CD4-positive, alpha-beta T cell treated with Interleukin-10 for 1 hour (primary cell): Measurements from ENCODE around the gene OLFML1.
A peak's percentile ranks its signal among the peaks of the same experiment; 100 is the strongest.

Experiments used
- DNase-seq: peaks from one replicate; pipeline ENCODE4 v3.0.0-alpha.2; 2020

Gene OLFML1

DNA sequence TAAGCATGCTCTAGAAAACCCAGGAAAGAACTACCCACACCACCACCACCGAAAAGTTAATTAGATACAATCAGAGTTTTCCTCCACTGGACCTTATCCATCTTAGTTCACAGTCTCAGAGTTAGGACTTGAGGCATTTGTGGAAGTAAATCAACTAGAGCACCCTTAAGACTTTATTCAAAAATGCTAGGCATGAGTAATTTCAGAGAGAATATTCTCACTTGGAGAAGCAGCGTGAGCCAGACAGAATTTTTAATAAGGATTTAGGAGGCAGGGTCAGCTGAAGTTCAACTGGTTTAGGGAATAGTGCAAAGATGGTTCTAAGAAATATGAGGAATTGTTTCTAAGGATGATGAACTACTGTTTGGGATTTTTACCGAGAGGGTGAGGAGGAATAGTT, 1.2 kb upstream of the OLFML1 start:
- DNase-seq, result no peak

DNA sequence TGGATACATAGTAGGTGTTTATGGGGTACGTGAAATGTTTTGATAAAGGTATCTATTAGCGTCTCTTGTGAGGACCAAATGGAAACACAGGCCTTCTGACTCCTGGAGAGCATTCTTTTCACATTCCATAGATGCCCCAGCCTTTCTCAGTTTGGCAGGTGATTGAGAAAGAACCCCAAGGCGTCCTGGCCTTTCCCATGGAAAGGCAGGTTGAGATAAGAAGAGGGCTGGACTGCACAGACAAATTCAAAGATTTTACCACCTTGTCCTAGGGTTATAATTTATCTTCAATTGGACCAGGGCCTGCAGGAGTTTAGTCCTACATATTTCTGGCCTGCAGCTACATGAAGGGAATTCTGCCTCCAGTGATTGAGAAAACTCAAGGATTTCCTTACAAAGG, 661 bp upstream of the OLFML1 start:
- DNase-seq, result no peak

DNA sequence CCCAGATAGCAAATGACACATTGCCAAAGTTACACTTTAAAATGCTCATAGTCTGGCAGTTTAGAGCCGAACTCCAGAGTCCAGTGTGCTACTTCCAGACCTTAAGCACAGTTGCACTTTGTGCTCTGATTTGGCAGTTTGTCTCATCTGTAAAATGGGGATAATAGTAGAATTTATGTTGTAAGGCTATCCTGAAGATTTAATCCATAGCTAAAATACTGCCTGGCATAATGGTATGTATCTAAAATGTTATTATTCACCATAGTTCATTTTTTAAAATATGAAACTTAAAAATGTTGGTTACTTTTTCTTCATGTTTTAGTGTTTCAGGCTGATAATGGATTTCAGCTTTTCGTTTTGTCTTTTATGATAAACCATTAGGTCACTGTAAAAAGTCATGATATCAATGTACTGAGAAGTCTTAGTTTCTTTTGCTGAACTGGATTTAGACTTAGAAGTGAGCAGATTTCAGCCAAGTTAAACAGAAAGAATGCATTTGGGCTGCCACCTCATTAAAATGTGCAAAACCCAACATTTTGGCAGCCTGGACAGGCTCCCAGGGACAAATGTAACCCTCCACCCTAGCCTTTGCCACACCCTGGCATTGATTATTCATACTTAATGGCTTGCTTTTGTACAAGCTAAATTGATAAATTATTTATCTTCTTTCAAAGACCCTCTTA, 933 bp downstream of the OLFML1 start:
- DNase-seq, result no peak

DNA sequence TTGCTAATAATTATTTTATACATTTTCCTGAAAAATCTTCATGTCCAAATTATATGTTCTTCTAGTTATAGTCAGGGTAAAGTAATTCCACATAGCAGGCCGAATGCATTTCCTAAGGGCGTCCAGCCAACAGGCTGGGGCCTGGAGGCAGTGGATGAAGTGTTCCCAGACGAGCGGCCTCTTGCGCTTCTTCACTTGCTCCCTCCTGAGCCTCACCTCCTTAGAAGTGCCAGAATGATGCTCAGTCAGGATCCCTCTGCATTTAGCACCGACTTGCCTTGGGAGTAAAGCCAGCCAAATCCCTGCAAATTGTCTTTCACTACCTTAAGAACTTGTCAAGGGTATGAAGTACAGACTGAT, 1.5 kb downstream of the OLFML1 start:
- no peak for DNase-seq

DNA sequence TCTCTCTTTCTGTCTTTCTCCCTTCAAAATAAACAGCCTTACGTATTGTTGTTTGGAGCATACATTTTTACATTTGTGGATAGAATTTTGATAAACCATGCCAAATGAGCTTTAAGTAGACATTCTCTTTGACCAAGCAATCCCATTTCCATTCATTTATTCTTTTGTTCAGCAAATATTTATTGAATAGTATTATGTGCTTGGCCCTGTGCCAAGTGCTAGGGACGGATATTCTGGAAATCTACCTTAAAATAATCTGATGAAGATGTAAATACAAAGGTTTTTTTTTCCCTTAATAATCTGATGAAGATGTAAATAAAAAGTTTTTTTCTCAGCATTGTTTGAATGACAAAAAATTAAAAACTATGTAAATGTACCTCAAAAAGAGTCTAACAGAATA, 2.1 kb downstream of the OLFML1 start:
- DNase-seq, result no peak

DNA sequence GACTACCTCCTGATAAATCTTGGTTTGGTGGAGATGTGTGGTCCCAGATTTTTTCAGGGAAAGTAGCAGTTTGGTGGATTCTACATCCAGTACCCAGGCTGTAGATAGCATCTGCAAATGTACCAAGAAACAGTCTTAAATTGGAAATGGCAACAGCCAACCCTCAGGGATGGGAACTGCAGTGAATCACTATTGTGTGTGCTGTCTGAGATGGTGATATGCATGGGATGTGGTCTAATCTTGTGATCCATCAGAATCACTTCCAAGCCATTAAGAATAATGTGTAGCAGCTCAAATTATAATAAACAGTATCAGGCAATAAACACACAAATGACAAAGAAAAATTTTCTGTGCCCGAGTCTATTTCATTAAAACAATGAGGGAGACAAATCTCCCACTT, 3.4 kb downstream of the OLFML1 start:
- no peak for DNase-seq

DNA sequence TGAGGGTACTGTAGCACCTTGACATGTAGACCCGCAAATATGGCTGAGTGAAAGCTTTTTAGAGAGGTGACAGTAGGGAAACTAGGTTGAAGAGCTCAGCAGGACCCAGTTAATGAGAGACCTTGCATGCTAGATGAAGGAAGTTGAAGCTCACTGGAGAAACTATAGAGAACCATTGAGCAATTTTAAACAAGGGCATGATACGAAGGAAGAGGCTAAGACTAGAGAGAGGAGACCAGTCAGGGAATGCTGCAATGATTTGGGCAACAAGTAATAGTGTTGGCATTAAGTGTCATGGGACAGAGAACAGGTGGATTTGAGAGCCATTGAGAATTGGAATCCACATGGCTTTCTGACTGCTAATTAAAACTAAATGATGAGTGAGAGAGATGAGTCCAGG, 4.1 kb downstream of the OLFML1 start:
- no peak for DNase-seq

DNA sequence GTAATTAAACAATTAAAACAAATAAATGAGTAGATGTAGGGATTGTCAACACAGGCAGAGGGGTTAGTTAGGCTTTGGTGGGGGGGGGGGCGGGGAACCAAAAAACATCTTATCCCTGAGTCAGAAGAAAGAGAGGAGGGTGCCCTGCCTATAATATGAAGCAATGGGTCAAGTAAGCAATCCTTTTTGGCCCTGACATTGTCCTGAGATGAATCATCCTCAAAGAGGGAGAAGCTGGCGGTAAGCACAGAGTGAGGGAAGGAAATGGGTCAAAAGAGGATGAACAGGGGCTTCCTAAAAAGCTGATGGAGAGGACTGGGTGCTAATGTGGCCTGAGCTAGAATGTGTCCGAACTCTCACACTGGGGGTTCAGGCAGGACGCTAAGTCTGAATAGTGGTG, 4.7 kb downstream of the OLFML1 start:
- DNase-seq, result no peak

DNA sequence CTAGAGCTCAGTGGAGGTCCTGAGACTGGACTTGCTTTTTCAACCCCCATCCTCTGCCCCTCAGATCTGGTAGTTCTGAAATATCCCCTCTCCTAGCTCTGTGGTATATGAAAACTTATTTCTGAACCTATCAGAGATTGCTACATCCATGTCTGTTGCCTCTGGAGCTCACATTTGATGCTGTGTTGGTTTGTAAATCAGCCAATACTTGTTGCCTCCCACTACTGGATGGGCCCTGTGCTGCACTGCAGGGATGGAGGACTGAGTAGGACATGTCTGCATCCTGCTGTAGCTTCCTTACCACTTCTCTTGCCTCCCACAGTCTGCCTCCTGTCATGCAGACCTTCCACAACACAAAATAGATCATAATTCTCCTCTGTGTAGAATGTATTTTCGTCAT, 5.2 kb downstream of the OLFML1 start:
- no peak for DNase-seq

DNA sequence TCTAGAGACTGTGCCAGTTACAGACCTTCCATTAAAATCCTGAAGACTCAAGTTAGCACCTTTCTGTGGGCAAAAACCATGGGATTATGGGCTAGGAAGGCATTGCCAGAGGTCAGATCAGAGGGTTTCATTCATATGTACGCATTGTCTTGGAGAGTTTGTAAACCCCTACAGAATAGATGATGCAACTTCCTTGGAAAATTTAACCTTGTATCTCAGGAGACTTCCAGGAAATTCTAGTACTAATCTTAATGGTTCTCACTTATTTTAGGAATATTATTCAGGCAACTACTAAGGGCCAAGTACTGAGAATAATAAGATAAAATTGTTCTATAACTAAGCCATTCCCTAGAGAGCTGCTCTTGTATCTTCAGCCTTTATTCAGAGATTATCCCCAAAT, 6.9 kb downstream of the OLFML1 start:
- no peak for DNase-seq

DNA sequence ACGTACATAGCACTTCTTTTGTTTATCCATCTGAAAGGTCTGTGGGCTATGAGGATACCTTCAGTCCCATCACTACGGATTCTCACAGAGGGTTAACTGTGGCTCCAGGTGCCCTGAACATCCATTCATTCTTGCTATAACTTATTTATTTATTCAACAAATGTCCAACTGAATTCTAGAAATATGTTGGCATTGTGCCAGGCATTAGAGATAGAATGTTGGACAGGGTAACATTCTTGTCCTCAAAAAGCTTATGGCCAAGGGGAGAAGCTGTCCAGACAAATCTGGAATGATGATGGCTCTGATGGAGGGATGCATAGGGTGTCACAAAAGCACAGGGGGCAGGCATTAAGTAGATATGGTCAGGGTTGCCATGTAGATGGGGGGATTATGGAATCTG, 8.4 kb downstream of the OLFML1 start:
- DNase-seq, result no peak

DNA sequence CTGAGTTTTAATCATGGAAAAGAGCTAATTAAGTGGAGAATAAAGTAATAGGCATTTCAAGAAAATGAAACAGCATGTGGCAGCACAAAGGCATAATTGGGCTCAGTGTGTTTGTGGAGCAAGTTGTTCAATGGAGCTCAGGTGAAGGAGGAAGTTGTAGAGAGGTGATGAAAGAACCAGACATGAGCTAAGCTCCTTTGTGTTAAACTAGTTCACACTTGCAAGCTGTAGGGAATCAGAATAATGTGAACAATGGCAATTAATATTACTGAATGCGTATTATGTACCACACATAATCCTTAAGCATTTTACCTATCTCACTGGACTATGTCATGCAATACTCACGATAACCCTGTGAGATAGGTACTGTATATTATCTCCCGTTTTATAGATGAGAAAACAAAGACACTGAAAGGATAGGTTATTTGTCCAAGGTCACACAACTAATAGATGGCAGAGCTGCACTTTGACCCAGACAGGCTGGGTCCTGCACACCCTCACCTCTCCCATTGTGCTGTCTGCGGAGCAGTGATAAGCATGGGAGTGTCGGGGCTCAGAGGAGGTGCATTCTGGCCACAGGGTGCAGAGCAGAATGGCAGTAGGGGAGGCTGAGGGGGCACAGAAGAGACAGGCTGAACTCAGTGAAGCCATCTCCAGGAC, 8.9 kb downstream of the OLFML1 start:
- no peak for DNase-seq

DNA sequence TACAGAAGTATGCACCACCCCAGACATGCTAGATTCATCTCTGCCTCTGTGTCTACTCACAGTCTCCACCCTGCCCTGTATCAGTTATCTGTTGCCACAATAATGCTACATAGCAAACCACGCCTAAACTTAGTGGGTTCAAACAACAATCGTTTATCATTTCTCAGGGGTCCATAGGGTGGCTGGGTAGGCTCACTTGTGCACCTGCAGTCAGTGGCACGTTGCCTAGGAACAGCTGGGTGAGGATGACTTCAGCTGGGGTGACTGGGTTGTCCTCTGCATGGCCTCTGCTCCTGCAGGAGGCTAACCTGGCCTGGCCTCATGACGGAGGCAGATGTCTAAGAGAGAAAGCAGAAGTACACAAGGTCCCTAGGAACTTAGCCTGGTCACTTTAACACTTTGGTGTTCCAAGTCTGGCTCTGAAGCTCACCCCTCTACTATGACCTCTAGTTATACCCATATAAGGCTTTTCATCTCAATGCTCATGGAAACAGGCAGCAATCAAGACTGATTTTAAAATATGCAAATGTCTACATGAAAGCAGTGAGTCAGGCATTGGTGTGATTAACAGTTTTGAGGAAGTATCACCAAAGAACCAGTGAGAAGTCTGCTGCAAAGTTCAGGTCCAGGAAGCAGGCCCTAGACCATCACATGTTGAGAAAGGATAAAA, 10.7 kb downstream of the OLFML1 start:
- DNase-seq, result no peak

DNA sequence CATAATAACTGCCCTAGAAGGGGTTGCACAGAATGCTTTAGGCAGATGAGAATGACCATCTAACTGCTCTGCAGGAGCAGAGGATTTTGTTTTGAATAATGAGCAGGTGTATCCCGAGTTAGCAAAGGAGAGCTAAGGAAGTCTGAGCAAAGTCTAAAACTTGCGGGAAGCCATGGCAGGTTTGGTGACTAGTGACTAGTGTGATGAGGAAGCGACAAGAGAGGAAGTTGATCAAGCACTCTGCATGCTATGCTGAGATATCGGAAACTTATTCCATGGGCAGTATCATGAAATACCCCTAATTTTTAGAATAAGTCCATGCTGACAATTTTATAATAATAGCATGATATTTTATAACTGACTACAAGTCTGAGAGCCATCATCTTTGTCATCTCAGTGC, 12.9 kb downstream of the OLFML1 start:
- DNase-seq, result no peak

DNA sequence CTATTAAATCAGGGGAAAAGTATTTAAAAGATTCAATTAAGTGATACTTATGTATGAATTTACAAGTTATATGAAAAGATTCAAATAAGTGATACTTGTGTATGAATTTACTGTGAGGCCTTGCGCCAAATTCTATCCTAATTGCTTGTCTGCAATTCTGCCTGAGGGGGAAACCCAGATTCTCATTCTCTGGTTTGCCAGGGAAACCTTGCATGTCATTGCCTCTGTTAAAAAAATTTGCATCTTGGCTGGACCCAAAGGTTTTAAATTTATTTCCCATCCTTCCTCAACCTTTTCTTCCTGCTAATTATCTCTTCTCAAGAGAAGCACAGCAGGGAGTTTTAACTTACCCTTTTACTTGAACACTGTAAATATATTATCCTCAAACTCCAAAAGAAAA, 13.8 kb downstream of the OLFML1 start:
- no peak for DNase-seq

DNA sequence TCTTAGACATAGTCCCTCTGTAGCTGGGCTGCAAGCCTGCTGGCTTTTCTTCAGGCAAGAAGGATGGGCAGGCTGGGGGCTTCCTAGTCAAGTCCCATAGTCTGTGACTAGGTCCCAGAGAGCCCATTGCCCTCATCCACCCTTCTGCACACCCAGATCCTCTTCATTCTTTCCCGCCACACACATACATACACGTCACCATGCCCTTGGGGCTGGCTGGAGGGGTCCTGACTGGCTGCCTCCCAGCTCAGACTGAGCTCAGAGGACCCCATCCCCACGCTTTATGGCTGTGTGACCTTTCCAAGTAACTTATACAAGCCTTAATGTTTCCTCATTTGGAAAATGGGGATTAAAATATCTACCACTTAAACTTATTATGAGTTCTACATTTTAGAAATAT, 14.9 kb downstream of the OLFML1 start:
- no peak for DNase-seq

DNA sequence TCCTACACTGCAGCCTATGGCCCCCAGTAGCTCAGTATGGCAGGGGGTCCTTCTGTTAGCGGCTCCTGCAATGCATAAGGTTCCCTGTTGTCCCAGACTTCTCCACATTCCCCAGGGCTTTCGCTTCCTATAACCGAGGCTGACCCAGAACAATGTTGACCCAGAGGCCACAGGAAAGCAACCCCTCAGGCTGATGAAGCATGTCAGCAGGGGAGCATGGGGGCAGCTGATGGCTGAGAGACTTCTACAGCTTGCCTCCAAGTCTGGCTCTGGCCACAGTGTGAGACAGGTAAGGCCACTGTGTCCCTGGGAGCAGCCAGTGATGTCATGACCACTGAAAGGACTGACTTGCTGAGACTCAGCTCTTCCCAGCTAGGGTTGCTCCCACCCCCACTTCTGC, 15.9 kb downstream of the OLFML1 start:
- no peak for DNase-seq

DNA sequence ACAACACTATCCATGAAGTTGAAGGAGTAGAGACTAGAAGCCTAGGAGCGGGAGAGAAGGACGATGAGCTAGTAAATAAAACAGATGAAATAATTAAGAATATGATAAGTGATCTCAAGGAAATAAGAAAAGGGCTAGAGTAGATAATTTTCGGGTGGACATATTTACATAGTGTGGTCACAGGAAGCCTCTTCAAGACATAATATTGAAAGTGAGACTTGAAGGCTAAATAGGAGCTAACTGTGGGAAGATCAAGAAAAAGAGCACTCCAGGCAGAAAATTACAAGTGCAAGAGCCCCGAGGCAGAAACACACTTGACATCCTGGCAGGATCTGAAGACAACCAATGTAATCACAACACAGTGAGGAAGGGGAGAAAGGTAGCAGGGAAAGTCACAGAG, 16.6 kb downstream of the OLFML1 start:
- DNase-seq, result no peak

DNA sequence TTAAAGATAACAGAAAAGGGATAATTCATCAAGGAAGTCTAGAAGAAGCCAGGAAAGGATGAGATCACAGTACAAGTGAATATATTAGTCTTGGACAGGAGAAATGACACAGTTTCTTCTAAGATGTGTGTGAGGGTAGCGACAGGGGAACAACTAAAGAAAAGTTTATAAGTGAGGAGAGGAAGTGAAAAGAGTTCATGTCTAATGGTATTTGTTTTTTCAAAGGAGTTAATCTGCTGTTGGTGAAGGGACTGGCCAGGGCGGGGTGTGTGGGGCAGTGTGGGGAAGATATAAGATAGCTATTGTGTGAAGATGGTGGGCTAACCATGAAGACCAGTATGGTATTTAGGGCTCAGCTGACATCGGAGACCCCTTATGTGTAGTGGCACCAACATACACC, 20.9 kb downstream of the OLFML1 start:
- no peak for DNase-seq

DNA sequence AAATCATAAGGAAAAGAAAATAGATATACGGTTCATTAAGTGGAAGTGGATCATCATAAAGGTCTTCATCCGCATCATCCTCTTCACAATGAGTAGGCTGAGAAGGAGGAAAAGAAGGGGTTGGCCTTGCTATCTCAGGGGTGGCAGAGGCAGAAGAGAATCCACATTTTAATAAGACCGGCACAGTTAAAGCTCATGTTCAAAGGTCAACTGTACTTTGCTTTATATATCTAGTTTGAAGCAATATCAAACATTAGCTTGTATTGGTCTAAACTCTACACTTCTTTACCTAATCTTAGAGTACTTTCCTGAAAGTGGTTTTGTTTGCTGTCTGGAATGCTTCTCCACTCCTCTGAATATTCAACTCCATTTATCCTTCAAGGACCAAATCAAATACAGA, 22.8 kb downstream of the OLFML1 start:
- no peak for DNase-seq

DNA sequence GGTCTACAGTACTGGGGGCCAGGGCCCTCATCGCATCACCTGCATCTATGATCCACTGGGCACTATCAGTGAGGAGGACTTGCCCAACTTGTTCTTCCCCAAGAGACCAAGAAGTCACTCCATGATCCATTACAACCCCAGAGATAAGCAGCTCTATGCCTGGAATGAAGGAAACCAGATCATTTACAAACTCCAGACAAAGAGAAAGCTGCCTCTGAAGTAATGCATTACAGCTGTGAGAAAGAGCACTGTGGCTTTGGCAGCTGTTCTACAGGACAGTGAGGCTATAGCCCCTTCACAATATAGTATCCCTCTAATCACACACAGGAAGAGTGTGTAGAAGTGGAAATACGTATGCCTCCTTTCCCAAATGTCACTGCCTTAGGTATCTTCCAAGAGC, 24.7 kb downstream of the OLFML1 start:
- no peak for DNase-seq

DNA sequence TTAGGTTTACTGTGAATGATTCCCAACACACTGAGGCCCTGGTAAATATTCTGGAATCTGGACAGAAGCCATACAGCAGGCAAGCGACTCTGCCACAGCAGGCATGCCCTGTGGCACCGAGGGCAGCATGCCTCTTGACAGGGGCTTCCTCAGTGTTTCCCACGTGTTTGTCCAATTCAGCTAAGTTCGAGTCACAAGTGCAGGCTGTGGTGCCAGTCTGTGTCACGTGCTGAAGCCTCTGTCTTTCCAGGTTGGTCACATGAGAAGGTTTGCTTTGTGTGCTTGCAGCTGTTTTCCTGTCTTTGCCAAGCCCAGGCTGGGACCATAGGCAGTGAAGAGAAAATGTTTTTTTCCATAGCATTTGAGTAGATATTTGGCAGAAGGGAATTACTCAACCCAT, 26.1 kb downstream of the OLFML1 start:
- DNase-seq, result no peak

DNA sequence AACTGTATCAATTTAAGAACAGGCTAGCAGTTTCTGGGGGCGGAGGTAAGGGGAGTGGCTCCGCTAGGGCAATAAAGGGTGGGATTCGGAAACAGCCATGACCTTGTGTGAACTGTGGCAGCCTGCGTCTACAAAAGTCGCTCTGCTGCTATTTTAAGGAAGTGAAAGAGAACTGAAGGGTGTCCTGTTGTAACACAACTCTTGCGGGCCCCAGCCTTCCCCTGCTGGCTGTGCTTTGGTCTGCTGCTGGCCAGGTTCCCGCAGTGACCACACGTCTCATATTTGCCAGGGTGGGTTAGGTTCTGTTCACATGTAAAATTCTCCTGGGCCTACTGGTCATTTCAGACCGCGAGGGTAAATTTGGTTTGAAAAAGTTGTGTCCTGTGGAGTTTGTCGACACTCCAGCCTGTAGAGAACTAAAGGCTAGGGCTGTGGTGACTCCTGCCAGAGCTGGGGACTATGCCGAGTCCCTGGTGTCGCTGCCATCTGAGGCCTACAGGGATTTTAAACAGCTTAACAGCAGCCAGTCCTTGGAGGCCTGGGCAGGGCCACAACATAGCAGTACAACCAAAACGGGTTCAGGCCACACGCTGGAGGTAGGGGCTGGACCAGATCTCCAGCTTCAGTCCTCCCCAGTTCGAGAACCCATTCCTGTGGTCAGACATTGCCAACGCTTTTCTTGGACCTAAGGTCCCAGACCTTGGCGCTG, 27.4 kb downstream of the OLFML1 start:
- DNase-seq, result peak; percentile 9
